Mesodermal cell (in vitro differentiated cells): ENCODE results near the gene RECK.
A peak's percentile ranks its signal among the peaks of the same experiment; 100 is the strongest.
"Not testable (repeated sequence)": the region's sequence is repeated elsewhere in the genome, so short reads cannot be mapped to it uniquely, and the experiment has no call there.

Source experiments
- H3K27ac ChIP-seq: 2 replicates; pipeline ENCODE4 v1.7.0; 2013; ENCODE audit warnings: mild to moderate bottlenecking, low read depth, low read length, moderate library complexity; ENCODE audit not compliant: severe bottlenecking
- H3K36me3 ChIP-seq: 2 replicates; pipeline ENCODE4 v1.7.1; 2013; ENCODE audit warnings: mild to moderate bottlenecking, low read length, moderate library complexity; ENCODE audit not compliant: control insufficient read depth, insufficient read depth
- H3K4me1 ChIP-seq: one replicate; pipeline ENCODE4 v1.7.1; 2013; ENCODE audit warnings: mild to moderate bottlenecking, low read length; ENCODE audit not compliant: insufficient read depth, control insufficient read depth, poor library complexity, severe bottlenecking
- H3K4me3 ChIP-seq: 2 replicates; pipeline ENCODE4 v1.7.0; 2013; ENCODE audit warnings: low read length, control low read depth, mild to moderate bottlenecking; ENCODE audit not compliant: insufficient read depth, poor library complexity, severe bottlenecking; ENCODE audit errors: extremely low read depth
- H3K9me3 ChIP-seq: 2 replicates; pipeline ENCODE4 v1.7.1; 2013; ENCODE audit warnings: mild to moderate bottlenecking, low read length, moderate library complexity; ENCODE audit not compliant: control insufficient read depth
- WGBS, 2 experiments: methylation state at CpG; one replicate each; pipeline ENCODE4 v1.1.5; 2013; ENCODE audit warnings: missing lambda C conversion rate in 2 of 2; ENCODE audit not compliant: insufficient coverage in 2 of 2; 5-methylcytosine and 5-hydroxymethylcytosine counted together

Gene RECK

DNA sequence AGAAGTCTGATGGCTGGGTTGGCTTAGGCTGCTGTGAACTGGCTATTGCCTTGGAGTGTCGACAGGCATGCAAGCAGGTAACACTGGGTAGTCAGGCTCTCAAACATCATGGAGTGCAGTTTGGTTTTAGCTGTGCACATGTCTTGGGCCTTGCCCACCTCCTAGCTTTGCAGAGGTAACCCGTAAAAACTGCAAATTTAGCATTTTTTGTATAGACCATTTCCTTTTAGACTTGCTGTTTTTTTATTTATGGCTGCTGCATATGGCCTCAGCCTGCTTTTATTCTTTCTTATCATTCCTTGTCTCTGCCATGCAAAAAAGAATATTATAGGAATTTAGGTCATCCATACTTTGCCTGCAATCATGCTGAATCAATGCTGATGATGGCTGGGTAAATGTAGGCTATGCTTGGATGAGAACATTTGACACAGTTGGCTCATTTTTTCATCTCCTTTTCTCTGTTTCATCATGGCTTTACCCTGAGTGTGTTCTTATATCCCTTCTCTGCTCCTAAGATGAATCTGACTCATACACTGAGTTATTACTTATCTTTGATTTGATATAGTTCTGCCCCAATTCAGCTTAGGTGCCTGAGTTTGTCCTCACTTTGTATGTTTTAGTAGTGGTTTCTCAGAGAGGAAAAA is 27.2 kb downstream of the RECK start:
- no peak overlapping the region for H3K4me3 ChIP-seq
- 94 to 100% methylated on average over 1 to 2 of the region's 2 CpGs for WGBS, 2 experiments
- peaks cover 81% of the 10 kb centered on the region for H3K36me3 ChIP-seq

GRCh38 chr9:36064448-36065037 is 27.8 kb downstream of the RECK start:
- WGBS, 2 experiments: no CpG with 5 or more reads among the region's 1 CpG
- peaks cover 82% of the 10 kb centered on the region for H3K36me3 ChIP-seq
- no peak overlapping the region for H3K4me3 ChIP-seq
- H3K4me1 ChIP-seq: peaks cover 18% of the 10 kb centered on the region
- no peaks in the 10 kb centered on the region for H3K9me3 ChIP-seq
- H3K27ac ChIP-seq: no peak overlapping the region

More for the DNA sequence above, 27.2 kb downstream of the RECK start:
- peaks cover 18% of the 10 kb centered on the region for H3K4me1 ChIP-seq
- no peaks in the 10 kb centered on the region for H3K9me3 ChIP-seq
- no peak overlapping the region for H3K27ac ChIP-seq

- Histone ChIP-seq H3K27ac (no peak overlapping the region), H3K36me3 (peaks cover 59% of the 10 kb centered on the region), H3K4me1 (peaks cover 9% of the 10 kb centered on the region), H3K9me3 (no peaks in the 10 kb centered on the region), H3K4me3 (no peak overlapping the region)
- 100% methylated on average over 1 of the region's 1 CpG; no CpG with 5 or more reads in 1 of the 2 experiments for WGBS, 2 experiments
These were observed 37.3 kb downstream of the RECK start for GRCh38 chr9:36074055-36074454.

GRCh38 chr9:36074870-36075532 is 38.3 kb downstream of the RECK start:
- Histone ChIP-seq H3K36me3 (peaks cover 58% of the 10 kb centered on the region), H3K27ac (peak overlapping the region; percentile 31), H3K4me3 (no peak overlapping the region), H3K9me3 (no peaks in the 10 kb centered on the region), H3K4me1 (peaks cover 9% of the 10 kb centered on the region)
- 88 to 90% methylated on average over 1 of the region's 2 CpGs for WGBS, 2 experiments

- H3K4me1 ChIP-seq: peaks cover 9% of the 10 kb centered on the region
- H3K36me3 ChIP-seq: peaks cover 55% of the 10 kb centered on the region
- WGBS, 2 experiments: no CpG with 5 or more reads among the region's 1 CpG
- no peaks in the 10 kb centered on the region for H3K9me3 ChIP-seq
- no peak overlapping the region for H3K27ac ChIP-seq
- H3K4me3 ChIP-seq: no peak overlapping the region
These were observed 41.3 kb downstream of the RECK start for GRCh38 chr9:36078051-36078450.

GRCh38 chr9:36080519-36080918 is 43.8 kb downstream of the RECK start:
- 86 to 100% methylated on average over 2 of the region's 3 CpGs for WGBS, 2 experiments
- Histone ChIP-seq H3K4me1 (no peaks in the 10 kb centered on the region), H3K4me3 (no peak overlapping the region), H3K27ac (no peak overlapping the region), H3K36me3 (peaks cover 55% of the 10 kb centered on the region), H3K9me3 (no peaks in the 10 kb centered on the region)

- H3K27ac ChIP-seq: no peak overlapping the region
- 100% methylated on average over 1 of the region's 5 CpGs; no CpG with 5 or more reads in 1 of the 2 experiments for WGBS, 2 experiments
- H3K4me3 ChIP-seq: no peak overlapping the region
- H3K36me3 ChIP-seq: peaks cover 54% of the 10 kb centered on the region
- H3K9me3 ChIP-seq: peaks cover 7% of the 10 kb centered on the region
- H3K4me1 ChIP-seq: no peaks in the 10 kb centered on the region
These were observed 46.2 kb downstream of the RECK start for GRCh38 chr9:36082931-36083330.

GRCh38 chr9:36086442-36086841 is 49.7 kb downstream of the RECK start:
- H3K27ac ChIP-seq: no peak overlapping the region
- H3K36me3 ChIP-seq: peaks cover 40% of the 10 kb centered on the region
- peaks cover 10% of the 10 kb centered on the region for H3K4me1 ChIP-seq
- WGBS, 2 experiments: 95 to 100% methylated on average over 3 to 5 of the region's 7 CpGs
- H3K4me3 ChIP-seq: no peak overlapping the region
- H3K9me3 ChIP-seq: peaks cover 7% of the 10 kb centered on the region

DNA sequence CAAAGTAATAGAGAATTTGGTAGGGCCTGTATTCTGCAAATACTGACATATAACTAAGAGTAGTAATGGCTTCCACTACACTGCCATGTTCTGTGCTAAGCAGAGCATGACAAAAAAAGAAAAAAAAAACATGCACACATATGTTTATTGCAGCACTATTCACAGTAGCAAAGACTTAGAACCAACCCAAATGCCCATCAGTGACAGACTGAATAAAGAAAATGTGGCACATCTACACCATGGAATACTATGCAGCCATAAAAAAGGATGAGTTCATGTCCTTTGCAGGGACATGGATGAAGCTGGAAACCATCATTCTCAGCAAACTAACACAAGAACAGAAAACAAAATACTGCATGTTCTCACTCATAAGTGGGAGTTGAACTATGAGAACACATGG is 50.3 kb downstream of the RECK start:
- H3K27ac ChIP-seq, H3K9me3 ChIP-seq, H3K4me3 ChIP-seq: not testable (repeated sequence)
- Histone ChIP-seq H3K36me3 (peaks cover 40% of the 10 kb centered on the region), H3K4me1 (peaks cover 11% of the 10 kb centered on the region)

GRCh38 chr9:36088020-36088419 is 51.3 kb downstream of the RECK start:
- Histone ChIP-seq H3K27ac (no peak overlapping the region), H3K9me3 (peaks cover 7% of the 10 kb centered on the region), H3K4me1 (peaks cover 11% of the 10 kb centered on the region), H3K36me3 (peaks cover 42% of the 10 kb centered on the region), H3K4me3 (no peak overlapping the region)
- WGBS, 2 experiments: no CpG with 5 or more reads among the region's 3 CpGs
